ENCODE measurements around the gene MIB2.
"Not testable (repeated sequence)": the region's sequence is repeated elsewhere in the genome, so short reads cannot be mapped to it uniquely, and the experiment has no call there.

MIB2 gene

GRCh38 chr1:1658583-1659549 lies 43.6 kb downstream of the MIB2 start, which contains the start of gene CDK11B:
TSS of gene CDK11B (minus strand) at chr1:1659004. CDS start at chr1:1657485, 1,519 bp downstream.
- peak; percentile 94 for DNase-seq (ENCODE audit: low spot score)

GRCh38 chr1:1662392-1662791 lies 47.1 kb downstream of the MIB2 start:
- DNase-seq (ENCODE audit: low spot score), result not testable (repeated sequence)

- not testable (repeated sequence) for DNase-seq (ENCODE audit: low spot score)
Observed at GRCh38 chr1:1662830-1663560, 47.7 kb downstream of the MIB2 start.

GRCh38 chr1:1664318-1664717 lies 49.0 kb downstream of the MIB2 start:
- DNase-seq (ENCODE audit: low spot score), result not testable (repeated sequence)

- DNase-seq (ENCODE audit: low spot score), result no peak
Observed at GRCh38 chr1:1664941-1665814, 49.9 kb downstream of the MIB2 start.

GRCh38 chr1:1665815-1666251 lies 50.5 kb downstream of the MIB2 start:
- no peak for DNase-seq (ENCODE audit: low spot score)

GRCh38 chr1:1666526-1666925 lies 51.2 kb downstream of the MIB2 start:
- DNase-seq (ENCODE audit: low spot score), result no peak

- DNase-seq (ENCODE audit: low spot score), result no peak
Observed at GRCh38 chr1:1669468-1670440, 54.5 kb downstream of the MIB2 start.

GRCh38 chr1:1670866-1671265 lies 55.6 kb downstream of the MIB2 start:
- no peak for DNase-seq (ENCODE audit: low spot score)

- no peak for DNase-seq (ENCODE audit: low spot score)
Observed at GRCh38 chr1:1671365-1672119, 56.2 kb downstream of the MIB2 start.

- DNase-seq (ENCODE audit: low spot score), result no peak
Observed at GRCh38 chr1:1672181-1672965, 57.1 kb downstream of the MIB2 start.

- DNase-seq (ENCODE audit: low spot score), result not testable (repeated sequence)
Observed at GRCh38 chr1:1674806-1675205, 59.5 kb downstream of the MIB2 start.

- DNase-seq (ENCODE audit: low spot score), result not testable (repeated sequence)
Observed at GRCh38 chr1:1675218-1675617, 59.9 kb downstream of the MIB2 start.

- DNase-seq (ENCODE audit: low spot score), result not testable (repeated sequence)
Observed at GRCh38 chr1:1676087-1676486, 60.8 kb downstream of the MIB2 start.

- DNase-seq (ENCODE audit: low spot score), result no peak
Observed at GRCh38 chr1:1677718-1678580, 62.6 kb downstream of the MIB2 start.

GRCh38 chr1:1678581-1679380 lies 63.5 kb downstream of the MIB2 start:
- no peak for DNase-seq (ENCODE audit: low spot score)
